ENCODE measurements around the gene EPHB2.

The EPHB2 gene

GRCh38 chr1:22865736-22866135 lies 155.1 kb downstream of the EPHB2 start:
- DNase-seq = no peak
- Mint-ChIP-seq H3K27me3 (peaks cover 27% of the 10 kb centered on the region), H3K36me3 (ENCODE audit: low read depth) (no peaks in the 10 kb centered on the region), H3K27ac (no peak overlapping the region), H3K9me3 (no peaks in the 10 kb centered on the region), H3K4me3 (no peak overlapping the region), H3K4me1 (ENCODE audit: low read depth) (no peaks in the 10 kb centered on the region)

- H3K27me3 Mint-ChIP-seq = peaks cover 27% of the 10 kb centered on the region
- no peak for DNase-seq
- H3K27ac Mint-ChIP-seq = no peak overlapping the region
Observed at GRCh38 chr1:22866868-22867267, 156.2 kb downstream of the EPHB2 start.

GRCh38 chr1:22868331-22868730 lies 157.7 kb downstream of the EPHB2 start:
- H3K36me3 Mint-ChIP-seq (ENCODE audit: low read depth) = no peaks in the 10 kb centered on the region
- H3K27ac Mint-ChIP-seq = no peak overlapping the region
- H3K27me3 Mint-ChIP-seq = peaks cover 27% of the 10 kb centered on the region
- DNase-seq = no peak
- no peaks in the 10 kb centered on the region for H3K9me3 Mint-ChIP-seq
- no peaks in the 10 kb centered on the region for H3K4me1 Mint-ChIP-seq (ENCODE audit: low read depth)
- H3K4me3 Mint-ChIP-seq = no peak overlapping the region

More at GRCh38 chr1:22866868-22867267, 156.2 kb downstream of the EPHB2 start:
- Mint-ChIP-seq H3K36me3 (ENCODE audit: low read depth) (no peaks in the 10 kb centered on the region), H3K9me3 (no peaks in the 10 kb centered on the region), H3K4me3 (no peak overlapping the region), H3K4me1 (ENCODE audit: low read depth) (no peaks in the 10 kb centered on the region)

DNA sequence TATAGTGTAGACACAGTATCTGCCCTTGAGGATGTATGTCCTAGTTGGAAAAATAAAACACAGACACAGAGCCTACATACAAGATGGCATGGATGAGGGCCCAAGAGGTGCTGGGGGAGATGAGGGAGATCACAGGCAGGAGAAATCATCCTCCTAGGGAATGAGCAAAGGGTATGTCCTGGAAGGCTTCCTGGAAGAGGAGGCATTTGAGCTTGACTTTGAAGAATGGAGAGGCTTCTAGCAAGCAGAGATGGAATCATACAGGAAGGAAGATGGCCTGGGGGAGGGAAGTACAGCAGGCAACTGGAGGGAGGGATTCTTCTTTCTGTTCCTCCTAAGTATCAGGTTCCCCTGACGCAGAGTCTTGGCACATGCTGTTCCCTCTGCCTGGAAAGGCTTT lies 158.7 kb downstream of the EPHB2 start:
- H3K27me3 Mint-ChIP-seq = peaks cover 27% of the 10 kb centered on the region
- no peaks in the 10 kb centered on the region for H3K36me3 Mint-ChIP-seq (ENCODE audit: low read depth)
- H3K9me3 Mint-ChIP-seq = no peaks in the 10 kb centered on the region
- H3K4me1 Mint-ChIP-seq (ENCODE audit: low read depth) = no peaks in the 10 kb centered on the region
- H3K27ac Mint-ChIP-seq = no peak overlapping the region
- no peak for DNase-seq
- H3K4me3 Mint-ChIP-seq = no peak overlapping the region

GRCh38 chr1:22870201-22870871 lies 159.7 kb downstream of the EPHB2 start:
- Mint-ChIP-seq H3K36me3 (ENCODE audit: low read depth) (no peaks in the 10 kb centered on the region), H3K9me3 (no peaks in the 10 kb centered on the region), H3K27ac (no peak overlapping the region), H3K4me3 (no peak overlapping the region), H3K4me1 (ENCODE audit: low read depth) (no peaks in the 10 kb centered on the region), H3K27me3 (peaks cover 22% of the 10 kb centered on the region)
- DNase-seq = no peak

- no peaks in the 10 kb centered on the region for H3K36me3 Mint-ChIP-seq (ENCODE audit: low read depth)
- H3K4me1 Mint-ChIP-seq (ENCODE audit: low read depth) = no peaks in the 10 kb centered on the region
- no peak overlapping the region for H3K27ac Mint-ChIP-seq
- H3K27me3 Mint-ChIP-seq = peaks cover 4% of the 10 kb centered on the region
- no peak for DNase-seq
- no peaks in the 10 kb centered on the region for H3K9me3 Mint-ChIP-seq
- H3K4me3 Mint-ChIP-seq = no peak overlapping the region
Observed at GRCh38 chr1:22872981-22873664, 162.5 kb downstream of the EPHB2 start.

GRCh38 chr1:22874785-22875184 lies 164.1 kb downstream of the EPHB2 start:
- no peak for DNase-seq
- H3K36me3 Mint-ChIP-seq (ENCODE audit: low read depth) = no peaks in the 10 kb centered on the region
- peaks cover under 1% of the 10 kb centered on the region for H3K27me3 Mint-ChIP-seq
- H3K9me3 Mint-ChIP-seq = no peaks in the 10 kb centered on the region
- no peak overlapping the region for H3K4me3 Mint-ChIP-seq
- H3K27ac Mint-ChIP-seq = no peak overlapping the region
- H3K4me1 Mint-ChIP-seq (ENCODE audit: low read depth) = no peaks in the 10 kb centered on the region

DNA sequence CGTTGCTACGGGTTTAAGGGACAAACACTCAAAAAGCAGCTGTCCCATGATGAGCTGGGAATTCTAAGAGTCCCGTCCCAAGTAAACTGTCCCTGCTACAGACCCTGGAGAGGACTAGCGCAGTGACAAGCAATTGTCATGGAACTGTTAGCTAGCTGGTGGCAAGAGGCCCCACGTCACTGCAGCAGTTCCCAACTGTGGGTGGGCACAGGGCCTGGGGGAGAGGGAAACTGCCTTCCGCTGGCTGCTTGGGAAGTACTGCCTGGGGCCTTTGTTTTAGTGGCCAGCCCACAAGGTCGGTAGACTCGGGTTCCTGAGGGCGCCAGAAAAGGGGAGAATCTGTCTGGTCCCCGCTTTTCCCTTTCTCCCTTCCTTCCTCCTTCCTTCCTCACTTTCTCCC lies 164.6 kb downstream of the EPHB2 start:
- Mint-ChIP-seq H3K4me1 (ENCODE audit: low read depth) (no peaks in the 10 kb centered on the region), H3K27me3 (no peaks in the 10 kb centered on the region), H3K36me3 (ENCODE audit: low read depth) (no peaks in the 10 kb centered on the region), H3K9me3 (no peaks in the 10 kb centered on the region), H3K4me3 (no peak overlapping the region), H3K27ac (no peak overlapping the region)
- no peak for DNase-seq

DNA sequence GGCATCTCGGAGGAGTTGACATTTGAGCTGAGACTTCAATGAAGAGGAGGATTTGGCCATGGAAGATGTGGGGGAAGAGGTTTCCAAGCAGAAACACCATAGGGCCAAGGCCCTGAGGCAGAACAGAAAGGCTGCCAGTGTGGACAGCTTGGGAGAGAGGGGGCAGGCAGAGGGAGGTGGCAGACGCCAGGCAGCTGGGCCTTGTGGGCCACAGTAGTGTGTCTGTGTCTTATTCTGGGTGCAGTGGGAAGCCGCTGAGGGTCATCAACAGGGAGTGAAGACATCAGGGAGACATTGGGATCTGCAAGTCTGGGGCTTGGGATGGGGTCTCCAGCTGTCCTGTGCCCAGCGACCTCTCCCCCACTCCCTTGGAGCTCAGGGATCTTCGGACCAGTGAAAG lies 165.2 kb downstream of the EPHB2 start:
- DNase-seq = no peak
- no peaks in the 10 kb centered on the region for H3K9me3 Mint-ChIP-seq
- H3K4me1 Mint-ChIP-seq (ENCODE audit: low read depth) = no peaks in the 10 kb centered on the region
- no peaks in the 10 kb centered on the region for H3K36me3 Mint-ChIP-seq (ENCODE audit: low read depth)
- H3K27me3 Mint-ChIP-seq = no peaks in the 10 kb centered on the region
- H3K4me3 Mint-ChIP-seq = no peak overlapping the region
- H3K27ac Mint-ChIP-seq = no peak overlapping the region

DNA sequence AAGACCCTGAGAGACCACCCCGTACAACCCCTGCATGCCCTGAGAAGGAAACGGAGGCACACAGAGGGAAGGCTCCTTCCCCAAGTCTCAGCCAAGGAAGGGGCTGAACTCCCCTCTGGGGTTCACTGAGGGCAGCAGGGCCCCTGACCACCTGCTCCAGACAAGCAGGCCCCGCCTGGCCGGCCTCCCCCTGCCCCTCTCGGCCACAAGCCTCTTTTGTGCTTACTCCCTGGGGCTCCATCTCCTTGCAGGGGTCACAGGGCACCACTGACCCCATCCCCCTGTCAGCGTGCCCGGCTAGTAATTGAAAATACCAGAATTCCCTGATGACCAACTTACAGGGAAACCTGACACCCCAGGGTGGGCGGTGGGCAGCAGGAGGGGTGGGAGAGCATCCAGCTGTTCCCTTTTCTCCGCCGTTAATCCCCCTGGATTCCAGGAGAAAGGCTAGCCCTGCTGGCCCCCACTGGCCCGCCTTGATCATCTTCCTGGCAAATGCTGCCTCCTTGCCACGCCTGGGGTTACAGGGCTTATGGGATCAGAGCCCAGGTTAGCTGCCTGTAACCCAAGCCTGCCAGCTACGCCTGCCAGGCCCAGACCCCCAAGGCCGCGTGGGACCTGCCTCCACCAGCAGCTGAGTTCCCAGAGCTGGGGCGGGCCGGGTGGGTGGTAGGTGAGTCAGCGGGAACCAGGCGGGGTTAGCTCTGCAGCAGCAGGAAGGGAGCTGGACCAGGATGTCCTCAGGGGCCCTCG lies 165.9 kb downstream of the EPHB2 start:
- H3K27ac Mint-ChIP-seq = no peak overlapping the region
- no peaks in the 10 kb centered on the region for H3K4me1 Mint-ChIP-seq (ENCODE audit: low read depth)
- no peak overlapping the region for H3K4me3 Mint-ChIP-seq
- H3K9me3 Mint-ChIP-seq = no peaks in the 10 kb centered on the region
- DNase-seq = no peak
- no peaks in the 10 kb centered on the region for H3K36me3 Mint-ChIP-seq (ENCODE audit: low read depth)
- H3K27me3 Mint-ChIP-seq = no peaks in the 10 kb centered on the region

DNA sequence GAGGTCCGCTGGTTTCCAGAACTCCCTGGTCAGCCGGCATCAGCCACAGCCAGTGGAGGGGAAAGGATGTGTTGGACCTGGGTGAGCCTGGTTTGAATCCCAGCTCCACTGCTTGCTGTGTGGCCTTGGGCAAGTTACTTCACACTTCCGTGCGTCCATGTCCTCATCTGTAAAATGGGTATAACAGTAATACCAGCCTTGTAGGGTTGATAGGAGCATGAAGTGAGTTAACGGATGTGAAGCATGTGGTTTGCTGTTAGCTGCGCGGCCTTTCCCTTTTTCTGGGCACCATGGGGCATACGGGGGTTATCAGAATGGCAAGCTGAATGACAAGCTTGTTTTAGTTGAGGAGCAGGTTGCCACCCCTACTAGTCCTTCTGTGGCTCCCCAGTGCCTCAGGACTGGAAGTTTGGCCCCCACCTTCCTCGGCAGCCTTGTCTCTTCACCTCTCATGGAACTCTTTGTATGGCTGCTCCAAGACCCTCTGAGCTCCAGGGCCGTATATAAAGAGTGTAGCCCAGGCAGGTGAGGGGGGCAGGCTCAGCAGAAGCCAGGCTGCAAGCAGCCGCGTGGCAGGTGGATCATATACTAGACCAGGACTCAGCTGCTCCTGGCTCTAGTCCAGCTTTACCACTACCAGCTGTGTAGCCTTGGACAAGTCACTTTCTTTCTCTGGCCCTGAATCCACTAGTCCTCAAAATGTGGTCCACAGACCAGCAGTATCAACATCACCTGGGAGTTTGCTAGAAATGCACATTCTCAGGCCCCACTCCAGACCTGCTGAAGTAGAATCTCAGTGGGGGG lies 166.7 kb downstream of the EPHB2 start:
- H3K4me3 Mint-ChIP-seq = no peak overlapping the region
- H3K27me3 Mint-ChIP-seq = no peaks in the 10 kb centered on the region
- H3K27ac Mint-ChIP-seq = no peak overlapping the region
- no peak for DNase-seq
- no peaks in the 10 kb centered on the region for H3K9me3 Mint-ChIP-seq
- no peaks in the 10 kb centered on the region for H3K36me3 Mint-ChIP-seq (ENCODE audit: low read depth)
- H3K4me1 Mint-ChIP-seq (ENCODE audit: low read depth) = no peaks in the 10 kb centered on the region

- DNase-seq = no peak
- Mint-ChIP-seq H3K27me3 (no peaks in the 10 kb centered on the region), H3K4me1 (ENCODE audit: low read depth) (no peaks in the 10 kb centered on the region), H3K36me3 (ENCODE audit: low read depth) (no peaks in the 10 kb centered on the region), H3K4me3 (no peak overlapping the region), H3K9me3 (no peaks in the 10 kb centered on the region), H3K27ac (no peak overlapping the region)
Observed at GRCh38 chr1:22877980-22878379, 167.3 kb downstream of the EPHB2 start.

- Mint-ChIP-seq H3K4me1 (ENCODE audit: low read depth) (no peaks in the 10 kb centered on the region), H3K27me3 (no peaks in the 10 kb centered on the region), H3K27ac (no peak overlapping the region), H3K9me3 (no peaks in the 10 kb centered on the region), H3K4me3 (no peak overlapping the region), H3K36me3 (ENCODE audit: low read depth) (no peaks in the 10 kb centered on the region)
- no peak for DNase-seq
Observed at GRCh38 chr1:22878626-22879025, 168.0 kb downstream of the EPHB2 start.

DNA sequence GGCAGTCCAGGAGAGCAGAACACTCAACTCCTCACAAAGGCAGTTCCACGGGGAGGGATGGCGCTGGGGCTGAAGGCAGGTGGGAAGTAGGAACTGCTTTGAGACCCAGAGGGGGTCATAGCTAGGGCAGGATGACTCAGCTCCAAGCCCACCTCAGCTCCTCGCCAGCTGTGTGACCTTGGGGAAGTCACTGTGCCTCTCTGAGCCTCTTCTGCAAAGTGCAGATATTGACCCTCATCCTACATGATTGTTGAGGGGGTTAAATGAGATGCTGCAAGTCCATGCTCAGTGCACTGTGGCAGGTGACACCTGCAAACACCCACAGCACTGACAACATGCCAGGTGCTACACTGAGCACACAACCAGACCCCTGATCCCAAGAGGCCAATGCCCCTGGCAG lies 168.8 kb downstream of the EPHB2 start:
- Mint-ChIP-seq H3K4me3 (no peak overlapping the region), H3K4me1 (ENCODE audit: low read depth) (no peaks in the 10 kb centered on the region), H3K9me3 (no peaks in the 10 kb centered on the region), H3K27me3 (no peaks in the 10 kb centered on the region), H3K27ac (no peak overlapping the region), H3K36me3 (ENCODE audit: low read depth) (no peaks in the 10 kb centered on the region)
- DNase-seq = no peak
